GM12878 (cell line): ENCODE data around the gene A3GALT2. TPM values are rescaled to one million over a fixed set of nuclear protein-coding genes. Genes with fewer than 3 reads are reported as not detected.

ENCODE experiments used
- ATAC-seq: fragments of 200-7000 bp; cut with Tn5 transposase; 3 replicates; pipeline ENCODE4 v1.9.1; 2020; ENCODE audit warnings: mild to moderate bottlenecking, moderate library complexity
- BruUV-seq: library from RNA; stranded (reverse); fragments of 400-500 nt; replicated peaks from 2 replicates; lab custom pipeline; 2021; lab: Mats Ljungman, UMichigan
- CTCF ChIA-PET: fragments of 300-600 bp; sonication (Branson Sonifier 250); formaldehyde crosslinking; extraction: SDS; loops from one replicate; lab custom pipeline; 2021; ENCODE audit warnings: inconsistent platforms; lab: Yijun Ruan, JAX
- POLR2A ChIA-PET: fragments of 350-600 bp; formaldehyde crosslinking; extraction: SDS; loops from one replicate; lab custom pipeline; 2021; ENCODE audit warnings: inconsistent platforms; lab: Charles Lee
- RAD21 ChIA-PET: fragments of 300-600 bp; sonication (Branson Sonifier 250); formaldehyde crosslinking; loops from one replicate; lab custom pipeline; 2023; ENCODE audit warnings: antibody characterized with exemption; ENCODE audit not compliant: unreplicated experiment; lab: Charles Lee
- SMC1A ChIA-PET: fragments of 300-600 bp; sonication (Branson Sonifier 250); formaldehyde crosslinking; loops from one replicate; lab custom pipeline; 2023; ENCODE audit not compliant: unreplicated experiment, uncharacterized antibody; lab: Charles Lee
- DNase-seq: peaks from one replicate; pipeline ENCODE4 v3.0.0-alpha.2; 2011; ENCODE audit warnings: low read depth, low spot score
- FAIRE-seq: peaks from 3 replicates; lab custom pipeline; 2011; peaks lifted over from hg19 to GRCh38; lab: Jason Lieb, UNC
- H2AFZ ChIP-seq: 2 replicates; pipeline ENCODE4 v1.6.0; 2011; ENCODE audit warnings: low read depth, low read length, control low read depth; ENCODE audit not compliant: control insufficient read depth
- H3K27ac ChIP-seq: 2 replicates; pipeline ENCODE4 v1.5.1; 2011; ENCODE audit warnings: control low read depth; ENCODE audit not compliant: control insufficient read depth, insufficient read depth
- H3K27me3 ChIP-seq, 2 experiments: replicated peaks in 1 of 2; 2 replicates each; pipeline versions ENCODE4 v1.6.0 to v1.6.1; 2011; ENCODE audit warnings: low read length in 1 of 2; ENCODE audit not compliant: control insufficient read depth in 2 of 2, insufficient read depth in 2 of 2
- H3K36me3 ChIP-seq, 2 experiments: 2 replicates each; pipeline ENCODE4 v1.5.1; 2011; ENCODE audit warnings: low read length in 1 of 2; ENCODE audit not compliant: control insufficient read depth in 2 of 2, insufficient read depth in 2 of 2
- H3K4me1 ChIP-seq: 2 replicates; pipeline ENCODE4 v1.6.1; 2011; ENCODE audit warnings: mild to moderate bottlenecking, low read length, moderate library complexity, mixed read lengths; ENCODE audit not compliant: control insufficient read depth, insufficient read depth
- H3K4me2 ChIP-seq: 2 replicates; pipeline ENCODE4 v1.6.0; 2011; ENCODE audit warnings: control low read depth; ENCODE audit not compliant: control insufficient read depth, insufficient read depth
- H3K4me3 ChIP-seq: fragments of 200-600 bp; sonication (generic); 2 replicates; pipeline ENCODE4 v1.5.1; 2016
- H3K79me2 ChIP-seq: 2 replicates; pipeline ENCODE4 v1.6.0; 2011; ENCODE audit warnings: low read length; ENCODE audit not compliant: control insufficient read depth, insufficient read depth
- H3K9ac ChIP-seq: 2 replicates; pipeline ENCODE4 v1.8.0; 2011; ENCODE audit warnings: low read length, control low read depth, mixed read lengths; ENCODE audit not compliant: control insufficient read depth, insufficient read depth
- H3K9me3 ChIP-seq: replicated peaks from 3 replicates; pipeline ENCODE4 v1.5.1; 2011; ENCODE audit warnings: mild to moderate bottlenecking, low read length; ENCODE audit not compliant: control insufficient read depth, insufficient read depth
- H4K20me1 ChIP-seq: 2 replicates; pipeline ENCODE4 v1.6.0; 2011; ENCODE audit not compliant: control insufficient read depth, insufficient read depth
- CBFB ChIP-seq: IDR thresholded peaks from 2 replicates; pipeline ENCODE4 v1.6.1; 2016; ENCODE audit warnings: antibody characterized with exemption, low read depth
- CBX3 ChIP-seq: fragments of 200-600 bp; sonication (generic); IDR thresholded peaks from 2 replicates; pipeline ENCODE4 v1.6.1; 2016; ENCODE audit warnings: low read depth, borderline replicate concordance
- FOXK2 ChIP-seq: fragments of 450-650 bp; IDR thresholded peaks from 2 replicates; pipeline ENCODE4 v1.6.1; 2017; ENCODE audit warnings: mild to moderate bottlenecking, moderate library complexity
- GABPA ChIP-seq: IDR thresholded peaks from 2 replicates; pipeline ENCODE4 v1.6.1; 2014; ENCODE audit warnings: antibody characterized with exemption, low read depth, mild to moderate bottlenecking, inconsistent platforms
- JUND ChIP-seq: IDR thresholded peaks from 2 replicates; pipeline ENCODE4 v1.6.1; 2012; ENCODE audit warnings: low read depth, mild to moderate bottlenecking, low read length, improper control_type of control experiment, moderate library complexity
- MLLT1 ChIP-seq: fragments of 450-650 bp; IDR thresholded peaks from 2 replicates; pipeline ENCODE4 v1.6.1; 2016; ENCODE audit warnings: mild to moderate bottlenecking
- NFXL1 ChIP-seq: fragments of 450-650 bp; IDR thresholded peaks from 2 replicates; pipeline ENCODE4 v1.6.1; 2017; ENCODE audit warnings: antibody characterized with exemption, mild to moderate bottlenecking, borderline replicate concordance
- NFYB ChIP-seq: IDR thresholded peaks from 2 replicates; pipeline ENCODE4 v1.6.1; 2011; ENCODE audit warnings: low read depth, mild to moderate bottlenecking, low read length, improper control_type of control experiment, moderate library complexity; ENCODE audit not compliant: insufficient read depth
- WRNIP1 ChIP-seq: IDR thresholded peaks from 2 replicates; pipeline ENCODE4 v1.6.1; 2011; ENCODE audit warnings: low read depth, low read length, improper control_type of control experiment, borderline replicate concordance
- ZNF384 ChIP-seq: IDR thresholded peaks from 2 replicates; pipeline ENCODE4 v1.6.1; 2012; ENCODE audit warnings: low read depth, mild to moderate bottlenecking, low read length, improper control_type of control experiment, borderline replicate concordance
- ZZZ3 ChIP-seq: IDR thresholded peaks from 2 replicates; pipeline ENCODE4 v1.6.1; 2011; ENCODE audit warnings: low read depth; ENCODE audit not compliant: control insufficient read depth, insufficient read length
- WGBS: methylation state at CpG from one replicate; pipeline ENCODE4 v1.1.6; 2016; ENCODE audit warnings: low lambda C conversion rate; ENCODE audit not compliant: insufficient replicate concordance, insufficient coverage; ENCODE audit errors: missing lambda C conversion rate; 5-methylcytosine and 5-hydroxymethylcytosine counted together
- in situ Hi-C: fragments of 300-500 bp; cut with MboI; formaldehyde crosslinking; loops from 9 replicates; pipeline ENCODE4 v1.14.3; 2018; ENCODE audit warnings: mixed read lengths
- intact Hi-C: fragments of 100-400 bp; cut with micrococcal nuclease; formaldehyde crosslinking; loops from one replicate; pipeline ENCODE4 v1.14.2; 2022; ENCODE audit not compliant: unreplicated experiment
- polyA plus RNA-seq, 11 experiments: library from polyadenylated mRNA; depleted of rRNA in 4 of 11; unstranded in 6 of 11; stranded (reverse) in 5 of 11; fragments of >200 nt; fragmentation: Nextera tagmentation in 4 of 11; fragmentation: Illumina TruSeq in 1 of 11; extraction: Ambion mirVana in 4 of 11; extraction: Trizol in 1 of 11; gene quantifications; 1 replicate in 1 of 11; 2 replicates in 10 of 11; pipeline versions ENCODE4 v1.2.1 to v1.2.3, GENCODE V29; 2011 to 2016; ENCODE audit warnings: inconsistent platforms in 2 of 11, missing spikeins in 2 of 11, low read depth in 1 of 11
- total RNA-seq, 4 experiments: library from RNA; depleted of rRNA in 3 of 4; stranded (reverse); fragments of >200 nt in 3 of 4; fragmentation: Illumina TruSeq in 1 of 4; extraction: Trizol in 1 of 4; gene quantifications; 2 replicates each; pipeline versions ENCODE4 v1.2.1 to v1.2.3, GENCODE V29; 2013 to 2021

The A3GALT2 gene
- total and polyA plus RNA-seq, 10 of the 15 experiments (the other 5 are each of a cell fraction or from before 2014, with no cell fraction given): not detected

DNA sequence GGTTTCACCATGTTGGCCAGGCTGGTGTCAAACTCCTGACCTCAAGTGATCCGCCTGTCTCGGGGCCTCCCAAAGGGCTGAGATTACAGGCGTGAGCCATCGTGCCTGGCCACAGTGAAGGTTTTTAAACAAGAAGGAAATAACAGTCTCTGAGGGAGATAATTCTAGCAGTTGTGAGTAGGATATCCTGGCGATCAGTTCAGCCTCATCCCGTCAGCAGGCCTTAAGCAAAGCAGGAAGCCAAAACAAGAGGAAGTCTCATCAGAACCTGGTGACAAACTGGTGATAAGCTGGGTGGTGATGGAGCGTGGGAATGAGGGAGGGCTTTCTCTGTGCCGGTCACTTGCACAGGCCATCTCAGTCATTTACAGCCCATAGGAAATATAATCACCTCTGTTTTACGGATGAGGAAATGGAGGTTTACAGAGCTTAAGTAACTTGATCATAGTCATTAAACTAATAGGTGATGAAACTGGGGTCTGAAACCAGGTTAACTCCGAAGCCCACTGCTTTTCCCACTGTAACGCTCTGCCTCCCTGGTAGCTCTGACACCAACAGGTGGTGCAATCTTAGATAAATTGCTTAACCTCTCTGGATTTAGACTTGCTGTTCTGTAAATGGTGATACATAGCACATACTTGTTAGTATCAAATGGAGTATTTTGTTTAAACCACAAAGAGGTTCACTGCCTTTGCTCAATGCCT lies 40.8 kb upstream of the A3GALT2 start:
- ATAC-seq: no peak
- Histone ChIP-seq H2AFZ (no peak overlapping the region), H4K20me1 (no peaks in the 10 kb centered on the region), H3K4me1 (no peaks in the 10 kb centered on the region), H3K79me2 (no peaks in the 10 kb centered on the region), H3K27me3 (no peaks in the 10 kb centered on the region), H3K27ac (no peak overlapping the region), H3K4me2 (no peak overlapping the region), H3K4me3 (no peak overlapping the region), H3K36me3 (no peaks in the 10 kb centered on the region), H3K9me3 (no peaks in the 10 kb centered on the region), H3K9ac (no peak overlapping the region)
- DNase-seq: no peak
- in situ Hi-C loops: no loop called here
- intact Hi-C loops: no loop called here
- CTCF ChIA-PET: interaction anchor here (0.7 to 4.3 kb wide), 3 partner anchors 65 to 428 kb away, joined by 3 to 47 read pairs (median 5); no protein-coding TSS in a partner anchor
- POLR2A ChIA-PET: interaction anchor here (0.6 kb wide), 1 partner anchor 328 kb away, joined by 4 read pairs; no protein-coding TSS in a partner anchor
- RAD21 ChIA-PET: interaction anchor here (0.8 kb wide), 1 partner anchor 66 kb away, joined by 4 read pairs; no protein-coding TSS in a partner anchor
- peak; percentile 13 for FAIRE-seq
- BruUV-seq: no TSS peak
- WGBS: 69% methylated on average over 11 of the region's 11 CpGs
- no peak for TF ChIP-seq JUND
- SMC1A ChIA-PET: interaction anchor here (0.8 to 8.5 kb wide), 6 partner anchors 11 to 380 kb away, joined by 3 to 71 read pairs (median 4); partner anchors contain the start of gene ZSCAN20

DNA sequence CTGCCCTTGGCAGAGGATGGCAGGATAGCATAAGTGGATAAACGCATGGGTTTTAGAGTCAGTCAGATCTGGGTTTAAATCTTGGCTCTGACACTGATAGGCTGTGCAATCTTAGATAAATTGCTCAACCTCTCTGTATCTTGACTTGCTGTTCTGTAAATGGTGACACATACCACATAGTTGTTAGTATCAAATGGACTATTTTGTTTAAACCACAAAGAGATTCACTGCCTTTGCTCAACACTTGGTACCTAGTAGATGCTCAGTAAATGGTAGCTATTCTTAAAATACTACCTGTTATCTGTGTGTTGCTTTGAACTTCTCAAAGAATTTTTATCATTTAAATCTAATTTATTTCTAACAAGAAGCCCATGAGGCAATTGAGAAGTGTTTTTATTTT lies 39.5 kb upstream of the A3GALT2 start:
- H3K79me2 ChIP-seq: no peaks in the 10 kb centered on the region
- H3K4me2 ChIP-seq: no peak overlapping the region
- no peaks in the 10 kb centered on the region for H3K36me3 ChIP-seq
- ChIA-PET SMC1A (interaction anchor here (1.1 to 2.4 kb wide), 2 partner anchors 18 to 64 kb away, joined by 3 to 10 read pairs; no protein-coding TSS in a partner anchor), CTCF (interaction anchor here (0.6 to 2.8 kb wide), 5 partner anchors 65 to 112 kb away, joined by 3 to 12 read pairs (median 3); no protein-coding TSS in a partner anchor), POLR2A (interaction anchor here (0.5 kb wide), 2 partner anchors 127 to 131 kb away, joined by 3 to 5 read pairs; no protein-coding TSS in a partner anchor), RAD21 (interaction anchor here (0.9 kb wide), 1 partner anchor 45 kb away, joined by 3 read pairs; no protein-coding TSS in a partner anchor)
- H3K9me3 ChIP-seq: no peaks in the 10 kb centered on the region
- WGBS: 100% methylated on average over 1 of the region's 1 CpG
- TF ChIP-seq CBFB (no peak), GABPA (no peak), ZZZ3 (no peak), WRNIP1 (no peak), ZNF384 (no peak), NFYB (no peak), JUND (no peak), FOXK2 (no peak), MLLT1 (no peak), NFXL1 (no peak), CBX3 (no peak)
- no peak for DNase-seq
- no peak overlapping the region for H2AFZ ChIP-seq
- H3K4me1 ChIP-seq: no peaks in the 10 kb centered on the region
- intact Hi-C loops: no loop called here
- no peak overlapping the region for H3K9ac ChIP-seq
- no peak overlapping the region for H3K27ac ChIP-seq
- BruUV-seq: no TSS peak
- no peak overlapping the region for H3K4me3 ChIP-seq
- FAIRE-seq: no peak
- H3K27me3 ChIP-seq: no peaks in the 10 kb centered on the region
- ATAC-seq: no peak
- in situ Hi-C loops: no loop called here
- no peaks in the 10 kb centered on the region for H4K20me1 ChIP-seq
